DOHH2 (cell line): ENCODE data around the gene TYMS.

Experiments
- H3F3A ChIP-seq: fragments of 200-600 bp; sonication (generic), shearing (Covaris generic); 2 replicates; pipeline ENCODE4 v1.6.0; 2016; ENCODE audit warnings: antibody characterized with exemption, mild to moderate bottlenecking; ENCODE audit not compliant: control insufficient read depth, insufficient read depth
- H3K27ac ChIP-seq: fragments of 200-600 bp; sonication (generic); 2 replicates; pipeline ENCODE4 v1.5.1; 2014; ENCODE audit warnings: low read depth, mild to moderate bottlenecking, low read length, moderate library complexity
- H3K27me3 ChIP-seq: fragments of 200-600 bp; sonication (generic); 2 replicates; pipeline ENCODE4 v1.6.1; 2014; ENCODE audit warnings: mild to moderate bottlenecking, low read length, mixed read lengths; ENCODE audit not compliant: control insufficient read depth
- H3K36me3 ChIP-seq: fragments of 200-600 bp; sonication (generic); 2 replicates; pipeline ENCODE4 v1.6.1; 2014; ENCODE audit warnings: mild to moderate bottlenecking, low read length, moderate library complexity, mixed read lengths; ENCODE audit not compliant: control insufficient read depth
- H3K4me1 ChIP-seq: fragments of 200-600 bp; sonication (generic); 2 replicates; pipeline ENCODE4 v1.6.1; 2014; ENCODE audit warnings: mild to moderate bottlenecking, low read length, mixed read lengths; ENCODE audit not compliant: control insufficient read depth
- H3K4me2 ChIP-seq: fragments of 200-600 bp; sonication (generic); 2 replicates; pipeline ENCODE4 v1.6.0; 2014; ENCODE audit warnings: mild to moderate bottlenecking, low read length, moderate library complexity
- H3K4me3 ChIP-seq: fragments of 200-600 bp; sonication (generic); 2 replicates; pipeline ENCODE4 v1.5.1; 2014; ENCODE audit warnings: mild to moderate bottlenecking, low read length, mixed read lengths
- H3K79me2 ChIP-seq: fragments of 200-600 bp; sonication (generic); 2 replicates; pipeline ENCODE4 v1.6.1; 2014; ENCODE audit warnings: mild to moderate bottlenecking, low read length, mixed read lengths; ENCODE audit not compliant: control insufficient read depth
- H3K9me2 ChIP-seq: fragments of 200-600 bp; sonication (generic); replicated peaks from 2 replicates; pipeline ENCODE4 v1.6.1; 2014; ENCODE audit warnings: mild to moderate bottlenecking, low read length, mixed read lengths; ENCODE audit not compliant: control insufficient read depth
- H3K9me3 ChIP-seq: fragments of 200-600 bp; sonication (generic); 2 replicates; pipeline ENCODE4 v1.6.1; 2014; ENCODE audit warnings: antibody characterized with exemption, low read length, mixed read lengths; ENCODE audit not compliant: control insufficient read depth, insufficient read depth
- H4K20me1 ChIP-seq: fragments of 200-600 bp; sonication (generic); 2 replicates; pipeline ENCODE4 v1.6.0; 2014; ENCODE audit warnings: low read depth, mild to moderate bottlenecking, antibody characterized with exemption, low read length, moderate library complexity; ENCODE audit not compliant: control insufficient read depth, insufficient read depth
- CTCF ChIP-seq: fragments of 200-600 bp; sonication (generic); IDR thresholded peaks from one replicate; pipeline ENCODE4 v1.5.1; 2014; ENCODE audit warnings: antibody characterized with exemption, mild to moderate bottlenecking, low read depth, low read length; ENCODE audit not compliant: poor library complexity, severe bottlenecking
- EZH2phosphoT487 ChIP-seq: fragments of 200-600 bp; sonication (generic); IDR thresholded peaks from 2 replicates; pipeline ENCODE4 v1.6.1; 2017; ENCODE audit warnings: borderline replicate concordance, mild to moderate bottlenecking, antibody characterized with exemption, low read length, moderate library complexity, mixed read lengths

TYMS gene

GRCh38 chr18:682833-683232, 25.4 kb downstream of the TYMS start:
- TF ChIP-seq CTCF: no peak
- no peak for TF ChIP-seq EZH2phosphoT487

GRCh38 chr18:683531-683930, 26.1 kb downstream of the TYMS start:
- Histone ChIP-seq H4K20me1 (no peaks in the 10 kb centered on the region; the same call in 1 of the 2 replicates), H3K27ac (no peak overlapping the region), H3K4me2 (no peak overlapping the region), H3K9me3 (no peaks in the 10 kb centered on the region), H3K4me3 (no peak overlapping the region), H3F3A (0 out of 2 replicates have a peak, but pooled peaks cover 3% of the 10 kb centered on the region), H3K9me2 (no peaks in the 10 kb centered on the region), H3K36me3 (peaks cover 3% of the 10 kb centered on the region; the same call in 1 of the 2 replicates), H3K79me2 (no peaks in the 10 kb centered on the region), H3K27me3 (no peaks in the 10 kb centered on the region), H3K4me1 (no peaks in the 10 kb centered on the region)
- TF ChIP-seq CTCF (no peak), EZH2phosphoT487 (no peak)

More at GRCh38 chr18:682833-683232, 25.4 kb downstream of the TYMS start:
- Histone ChIP-seq H3K9me3 (no peaks in the 10 kb centered on the region), H3F3A (peaks cover 6% of the 10 kb centered on the region; the same call in 1 of the 2 replicates), H3K79me2 (no peaks in the 10 kb centered on the region), H4K20me1 (no peaks in the 10 kb centered on the region; the same call in 1 of the 2 replicates), H3K4me3 (no peak overlapping the region), H3K27ac (no peak overlapping the region), H3K27me3 (no peaks in the 10 kb centered on the region), H3K9me2 (no peaks in the 10 kb centered on the region), H3K36me3 (peaks cover 3% of the 10 kb centered on the region; the same call in 1 of the 2 replicates), H3K4me1 (no peaks in the 10 kb centered on the region), H3K4me2 (no peak overlapping the region)

- Histone ChIP-seq H3K9me2 (no peaks in the 10 kb centered on the region), H3K4me1 (no peaks in the 10 kb centered on the region), H3K4me2 (no peak overlapping the region), H3F3A (no peaks in the 10 kb centered on the region), H3K27me3 (no peaks in the 10 kb centered on the region), H3K36me3 (peaks cover 3% of the 10 kb centered on the region; the same call in 1 of the 2 replicates), H4K20me1 (no peaks in the 10 kb centered on the region), H3K79me2 (no peaks in the 10 kb centered on the region), H3K4me3 (no peak overlapping the region), H3K27ac (no peak overlapping the region), H3K9me3 (no peaks in the 10 kb centered on the region)
- no peak for TF ChIP-seq CTCF
- TF ChIP-seq EZH2phosphoT487: no peak
Observed at GRCh38 chr18:685438-685837, 28.0 kb downstream of the TYMS start.
